AG04449 (cell line): ENCODE measurements around the gene SLIT1.
A peak's percentile ranks its signal among the peaks of the same experiment; 100 is the strongest.

Experiments used
- CTCF ChIA-PET: fragments of 350-600 bp; formaldehyde crosslinking; extraction: SDS; loops from one replicate; lab custom pipeline; 2021; ENCODE audit warnings: antibody characterized with exemption; lab: Yijun Ruan, JAX
- POLR2A ChIA-PET: fragments of 400-600, 350-600 bp; formaldehyde crosslinking; extraction: SDS; loops from one replicate; lab custom pipeline; 2020; ENCODE audit warnings: antibody characterized with exemption, inconsistent platforms; lab: Yijun Ruan, JAX
- DNase-seq: peaks from one replicate; pipeline ENCODE4 v3.0.0-alpha.2; 2010; ENCODE audit warnings: low read depth, low spot score
- H3K4me3 ChIP-seq: 2 replicates; pipeline ENCODE4 v1.5.1; 2011; ENCODE audit warnings: low read depth, mild to moderate bottlenecking, control low read depth, low read length
- CTCF ChIP-seq: IDR thresholded peaks from one replicate; pipeline ENCODE4 v1.5.1; 2011; ENCODE audit warnings: mild to moderate bottlenecking, moderate library complexity, low read length, control low read depth, inconsistent platforms; ENCODE audit not compliant: insufficient read depth; ENCODE audit errors: missing control alignments

SLIT1 gene

GRCh38 chr10:97185326-97186058 lies at the start of gene SLIT1:
TSS of gene SLIT1 (minus strand) at chr10:97185959. CDS start at chr10:97185674, 285 bp downstream.
- no peak for DNase-seq
- TF ChIP-seq CTCF = no peak
- ChIA-PET POLR2A (no interaction called here), CTCF (no interaction called here)
- H3K4me3 ChIP-seq = no peak within 1 kb of the TSS

GRCh38 chr10:97235353-97235752 lies 49.6 kb upstream of the SLIT1 start:
- CTCF ChIA-PET = interaction anchor here (0.9 to 36.7 kb wide), 20 partner anchors 9 to 860 kb away, joined by 3 to 1063 read pairs (median 4); no protein-coding TSS in a partner anchor
- H3K4me3 ChIP-seq = no peak overlapping the region
- no peak for TF ChIP-seq CTCF
- no peak for DNase-seq
- POLR2A ChIA-PET = no interaction called here

- POLR2A ChIA-PET = no interaction called here
- no peak for DNase-seq
- CTCF ChIA-PET = interaction anchor here (0.6 to 36.7 kb wide), 30 partner anchors 10 to 859 kb away, joined by 3 to 1063 read pairs (median 4); no protein-coding TSS in a partner anchor
These were observed 48.6 kb upstream of the SLIT1 start for GRCh38 chr10:97234400-97234799.

DNA sequence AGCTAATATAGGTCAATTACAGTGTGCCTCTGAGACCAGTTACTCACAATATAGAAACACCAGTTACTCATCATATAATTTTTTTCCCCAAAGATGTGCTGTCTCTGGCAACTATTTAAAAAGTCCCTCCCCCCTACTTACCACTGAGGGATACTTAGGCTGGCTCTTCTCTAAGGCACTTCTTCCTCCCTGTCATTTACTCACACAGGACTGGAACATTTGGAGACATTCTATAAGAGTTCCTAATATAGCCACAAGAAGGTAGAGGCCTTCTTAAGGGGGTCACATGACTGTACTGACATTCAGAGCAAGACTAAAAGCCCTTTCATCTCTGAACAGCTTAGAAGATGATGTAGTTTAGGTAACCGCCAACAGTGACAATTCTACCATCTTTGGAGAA lies 44.4 kb upstream of the SLIT1 start:
- no peak for TF ChIP-seq CTCF
- DNase-seq = no peak
- no peak overlapping the region for H3K4me3 ChIP-seq
- POLR2A ChIA-PET = no interaction called here
- CTCF ChIA-PET = interaction anchor here (0.9 to 36.7 kb wide), 5 partner anchors 22 to 192 kb away, joined by 3 to 1063 read pairs (median 5); no protein-coding TSS in a partner anchor

More at GRCh38 chr10:97234400-97234799, 48.6 kb upstream of the SLIT1 start:
- no peak overlapping the region for H3K4me3 ChIP-seq
- TF ChIP-seq CTCF = peak; percentile 45

DNA sequence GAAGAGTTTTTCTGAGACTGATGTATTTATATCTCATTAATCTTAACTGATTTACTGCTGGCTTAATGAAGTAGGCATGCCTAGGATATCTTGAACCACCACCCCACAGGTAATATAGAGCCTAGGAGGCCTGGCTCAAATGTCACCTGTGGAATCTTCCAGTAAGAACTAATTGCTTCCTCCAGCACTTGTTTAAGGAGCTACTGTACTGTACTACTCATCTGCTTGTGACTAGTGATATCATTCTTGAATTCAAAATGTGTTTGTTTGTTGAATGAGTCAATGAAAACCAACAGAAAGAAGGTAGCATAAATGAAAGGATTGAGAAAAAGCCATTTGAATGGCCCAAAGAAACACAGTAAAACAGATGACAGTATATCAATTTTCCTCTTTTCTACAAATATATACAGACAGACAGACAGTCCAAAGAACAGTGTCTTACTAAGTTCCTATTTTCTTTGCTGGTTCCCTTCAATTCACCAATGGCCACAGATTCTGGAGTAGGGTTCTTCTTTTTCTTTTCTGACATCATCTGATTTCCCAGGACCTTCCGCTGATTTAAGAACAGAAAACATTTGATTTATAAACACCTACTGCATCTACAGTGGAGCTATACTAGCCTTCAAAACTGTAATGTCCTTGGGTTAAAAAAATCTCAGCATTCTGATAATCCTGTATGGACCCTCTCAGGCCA lies 43.7 kb upstream of the SLIT1 start:
- no peak for TF ChIP-seq CTCF
- ChIA-PET POLR2A (no interaction called here), CTCF (interaction anchor here (0.9 to 36.7 kb wide), 5 partner anchors 21 to 192 kb away, joined by 3 to 1063 read pairs (median 5); no protein-coding TSS in a partner anchor)
- DNase-seq = no peak
- H3K4me3 ChIP-seq = no peak overlapping the region

GRCh38 chr10:97228775-97229157 lies 43.0 kb upstream of the SLIT1 start:
- no peak overlapping the region for H3K4me3 ChIP-seq
- ChIA-PET POLR2A (interaction anchor here (0.5 kb wide), 1 partner anchor 31 kb away, joined by 3 read pairs; no protein-coding TSS in a partner anchor), CTCF (interaction anchor here (1.2 to 36.7 kb wide), 3 partner anchors 9 to 148 kb away, joined by 3 to 1063 read pairs (median 860); no protein-coding TSS in a partner anchor)
- DNase-seq = no peak
- TF ChIP-seq CTCF = no peak
